ENCODE results near the gene ICAM2. TPM values are rescaled to one million over a fixed set of nuclear protein-coding genes. Genes with fewer than 3 reads are reported as not detected.

Gene ICAM2
- total and polyA plus RNA-seq, 2 experiments from 2014 or later: 0.97 to 1.3 TPM

DNA sequence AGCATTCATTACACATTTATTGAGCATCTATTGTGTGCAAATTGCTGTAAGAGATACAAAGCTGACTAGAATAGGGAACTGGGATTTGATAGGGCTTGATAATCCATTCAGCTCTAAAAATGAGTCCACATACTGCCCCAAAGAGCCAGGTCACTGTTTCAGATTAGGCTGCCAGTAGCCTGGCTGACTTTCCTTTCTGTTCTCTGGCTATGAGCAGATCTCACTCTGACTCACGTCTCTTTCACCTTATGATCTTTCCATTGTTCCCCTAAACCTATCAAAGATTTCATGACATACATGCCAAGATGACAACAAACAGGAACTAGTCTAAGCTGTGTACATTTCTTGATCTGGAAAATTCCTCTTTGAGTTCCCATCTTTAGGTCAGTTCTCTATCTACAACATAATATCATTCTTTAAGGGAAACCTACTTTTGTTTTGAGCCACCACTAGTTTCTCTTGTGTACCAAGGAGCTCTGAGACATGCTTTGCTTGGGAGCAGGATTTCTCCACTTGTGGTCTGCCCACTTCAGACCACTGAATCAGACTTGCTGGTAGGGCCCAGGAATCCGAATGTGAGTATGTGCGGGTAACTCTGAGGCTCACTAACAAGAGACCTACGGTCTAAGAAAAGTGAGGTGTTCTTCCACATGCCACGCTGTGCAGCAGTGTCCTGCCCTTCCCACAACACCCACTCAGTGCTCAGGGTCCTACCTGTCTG is 40.9 kb upstream of the ICAM2 start:
- Histone ChIP-seq H3K9me3 (ENCODE audit: low read depth) (no peaks in the 10 kb centered on the region), H4K20me1 (ENCODE audit: insufficient read depth) (no peaks in the 10 kb centered on the region), H3F3A (ENCODE audit: insufficient read depth) (0 out of 2 replicates have a peak, but pooled peaks cover 7% of the 10 kb centered on the region), H3K79me2 (ENCODE audit: insufficient read depth) (no peaks in the 10 kb centered on the region), H3K9me2 (ENCODE audit: insufficient read depth) (no peaks in the 10 kb centered on the region), H3K36me3 (ENCODE audit: low read depth) (peaks cover 14% of the 10 kb centered on the region; the same call in 1 of the 2 replicates), H3K4me3 (no peak overlapping the region), H3K4me2 (ENCODE audit: unreplicated experiment) (no peak overlapping the region), H3K9ac (no peak overlapping the region), H3K27ac (no peak overlapping the region), H3K27me3 (replicated peaks; ENCODE audit: insufficient read depth) (no peaks in the 10 kb centered on the region), H2AFZ (no peak overlapping the region), H3K4me1 (ENCODE audit: insufficient read depth) (no peaks in the 10 kb centered on the region)
- 87 to 88% methylated on average over 5 of the region's 5 CpGs for WGBS, 2 experiments (ENCODE audit: low coverage in 1 of 2, low lambda C conversion rate in 2 of 2, missing lambda C conversion rate in 2 of 2)
- TF ChIP-seq EZH2 (IDR thresholded peaks at IDR 0.05; ENCODE audit: insufficient read depth, poor library complexity, severe bottlenecking): no peak
- no peak for TF ChIP-seq EZH2phosphoT487 (IDR thresholded peaks at IDR 0.05; ENCODE audit: insufficient read depth, low read depth)
- peak; percentile 41 for DNase-seq
- in situ Hi-C loops (cut with MboI): no loop called here

DNA sequence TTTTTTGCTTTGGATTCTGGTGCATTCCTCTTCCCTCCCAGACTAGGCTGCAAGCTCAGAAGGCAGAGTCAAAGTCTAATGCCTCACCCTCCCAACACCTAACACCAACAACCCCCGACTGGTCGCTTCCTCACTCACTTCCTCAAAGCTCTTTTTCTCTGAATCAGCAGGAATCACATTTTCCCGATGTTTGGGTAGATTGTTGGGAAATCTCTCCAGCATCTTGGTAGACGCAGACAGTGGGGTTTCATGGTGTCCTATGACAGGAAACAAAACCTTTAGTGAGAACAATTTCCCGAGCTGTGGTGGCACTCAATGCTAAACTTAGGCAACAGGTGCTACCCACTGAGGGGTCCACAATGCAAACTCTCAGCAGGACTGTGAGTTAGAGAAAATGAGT is 39.9 kb upstream of the ICAM2 start:
- Histone ChIP-seq H3K36me3 (ENCODE audit: low read depth) (peaks cover 14% of the 10 kb centered on the region; the same call in 1 of the 2 replicates), H4K20me1 (ENCODE audit: insufficient read depth) (no peaks in the 10 kb centered on the region), H3F3A (ENCODE audit: insufficient read depth) (0 out of 2 replicates have a peak, but pooled peaks cover 7% of the 10 kb centered on the region), H3K9me2 (ENCODE audit: insufficient read depth) (no peaks in the 10 kb centered on the region), H3K9me3 (ENCODE audit: low read depth) (no peaks in the 10 kb centered on the region), H3K4me2 (ENCODE audit: unreplicated experiment) (no peak overlapping the region), H3K9ac (no peak overlapping the region), H3K4me3 (no peak overlapping the region), H2AFZ (no peak overlapping the region), H3K27ac (no peak overlapping the region), H3K79me2 (ENCODE audit: insufficient read depth) (no peaks in the 10 kb centered on the region), H3K4me1 (ENCODE audit: insufficient read depth) (no peaks in the 10 kb centered on the region), H3K27me3 (replicated peaks; ENCODE audit: insufficient read depth) (no peaks in the 10 kb centered on the region)
- in situ Hi-C loops (cut with MboI): no loop called here
- TF ChIP-seq EZH2 (IDR thresholded peaks at IDR 0.05; ENCODE audit: insufficient read depth, poor library complexity, severe bottlenecking) (no peak), EZH2phosphoT487 (IDR thresholded peaks at IDR 0.05; ENCODE audit: insufficient read depth, low read depth) (no peak)
- DNase-seq: no peak
- 94 to 95% methylated on average over 5 of the region's 5 CpGs for WGBS, 2 experiments (ENCODE audit: low coverage in 1 of 2, low lambda C conversion rate in 2 of 2, missing lambda C conversion rate in 2 of 2)

DNA sequence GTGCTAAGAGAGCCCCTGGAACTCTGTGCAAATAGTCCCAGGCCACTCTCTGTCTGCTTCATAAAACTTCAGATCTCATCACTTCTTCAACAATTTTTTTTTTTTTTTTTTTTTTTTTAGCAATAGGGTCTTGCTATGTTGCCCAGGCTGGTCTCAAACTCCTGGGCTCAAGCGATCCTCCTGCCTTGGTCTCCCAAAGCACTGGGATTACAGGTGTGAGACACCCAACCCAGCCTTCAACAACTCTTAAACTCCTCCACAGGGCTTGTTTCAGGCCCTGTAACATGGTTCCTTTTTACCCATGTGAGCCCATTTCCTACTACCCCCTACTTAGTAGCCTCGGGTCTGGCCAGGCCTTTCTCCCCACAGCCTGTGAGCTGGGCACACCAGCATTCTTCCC is 39.3 kb upstream of the ICAM2 start:
- in situ Hi-C loops (cut with MboI): no loop called here
- Histone ChIP-seq H3K4me2 (ENCODE audit: unreplicated experiment) (no peak overlapping the region), H2AFZ (no peak overlapping the region), H3K79me2 (ENCODE audit: insufficient read depth) (no peaks in the 10 kb centered on the region), H4K20me1 (ENCODE audit: insufficient read depth) (no peaks in the 10 kb centered on the region), H3K4me1 (ENCODE audit: insufficient read depth) (no peaks in the 10 kb centered on the region), H3K9me2 (ENCODE audit: insufficient read depth) (no peaks in the 10 kb centered on the region), H3K27me3 (replicated peaks; ENCODE audit: insufficient read depth) (no peaks in the 10 kb centered on the region), H3K36me3 (ENCODE audit: low read depth) (peaks cover 14% of the 10 kb centered on the region; the same call in 1 of the 2 replicates), H3K4me3 (no peak overlapping the region), H3K9me3 (ENCODE audit: low read depth) (no peaks in the 10 kb centered on the region), H3F3A (ENCODE audit: insufficient read depth) (0 out of 2 replicates have a peak, but pooled peaks cover 7% of the 10 kb centered on the region), H3K27ac (no peak overlapping the region), H3K9ac (no peak overlapping the region)
- TF ChIP-seq EZH2 (IDR thresholded peaks at IDR 0.05; ENCODE audit: insufficient read depth, poor library complexity, severe bottlenecking) (no peak), EZH2phosphoT487 (IDR thresholded peaks at IDR 0.05; ENCODE audit: insufficient read depth, low read depth) (no peak)
- no peak for DNase-seq
- 98 to 100% methylated on average over 2 of the region's 2 CpGs for WGBS, 2 experiments (ENCODE audit: low coverage in 1 of 2, low lambda C conversion rate in 2 of 2, missing lambda C conversion rate in 2 of 2)

DNA sequence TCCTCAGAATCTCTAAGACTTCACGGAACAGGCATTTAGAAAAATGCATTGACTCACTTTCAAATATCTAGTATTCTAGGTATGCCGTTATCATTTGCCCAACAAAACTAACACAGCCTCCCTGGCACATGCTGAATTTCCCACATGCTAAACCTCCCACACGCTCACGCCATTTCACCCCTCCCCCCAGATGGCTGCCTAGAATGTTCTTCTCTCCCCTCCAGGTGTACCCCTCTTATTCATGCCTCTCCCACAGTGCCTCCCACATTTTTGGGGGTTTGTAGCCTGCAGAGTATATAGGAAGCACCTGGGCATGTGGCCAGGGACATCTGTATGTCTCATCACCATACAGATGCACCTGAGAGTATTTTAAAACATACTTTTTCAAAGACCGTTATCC is 38.2 kb upstream of the ICAM2 start:
- in situ Hi-C loops (cut with MboI): no loop called here
- H3K4me1 ChIP-seq (ENCODE audit: insufficient read depth): no peaks in the 10 kb centered on the region
- no peak overlapping the region for H3K27ac ChIP-seq
- no peak for DNase-seq
- H3K36me3 ChIP-seq (ENCODE audit: low read depth): peaks cover 14% of the 10 kb centered on the region; the same call in 1 of the 2 replicates
- no peak overlapping the region for H3K4me2 ChIP-seq (ENCODE audit: unreplicated experiment)
- H3K4me3 ChIP-seq: no peak overlapping the region
- TF ChIP-seq EZH2 (IDR thresholded peaks at IDR 0.05; ENCODE audit: insufficient read depth, poor library complexity, severe bottlenecking) (no peak), EZH2phosphoT487 (IDR thresholded peaks at IDR 0.05; ENCODE audit: insufficient read depth, low read depth) (no peak)
- no peaks in the 10 kb centered on the region for H3K9me3 ChIP-seq (ENCODE audit: low read depth)
- H3K79me2 ChIP-seq (ENCODE audit: insufficient read depth): no peaks in the 10 kb centered on the region
- no peak overlapping the region for H3K9ac ChIP-seq
- H3F3A ChIP-seq (ENCODE audit: insufficient read depth): 0 out of 2 replicates have a peak, but pooled peaks cover 7% of the 10 kb centered on the region
- no peaks in the 10 kb centered on the region for H4K20me1 ChIP-seq (ENCODE audit: insufficient read depth)
- no peaks in the 10 kb centered on the region for H3K27me3 ChIP-seq (replicated peaks; ENCODE audit: insufficient read depth)
- H3K9me2 ChIP-seq (ENCODE audit: insufficient read depth): no peaks in the 10 kb centered on the region
- WGBS, 2 experiments (ENCODE audit: low coverage in 1 of 2, low lambda C conversion rate in 2 of 2, missing lambda C conversion rate in 2 of 2): 84 to 88% methylated on average over 5 of the region's 5 CpGs
- H2AFZ ChIP-seq: no peak overlapping the region
